DMS153 (cell line): ENCODE data around the gene PDIA5.
"Not testable (repeated sequence)": the region's sequence is repeated elsewhere in the genome, so short reads cannot be mapped to it uniquely, and the experiment has no call there.

Experiments used
- DNase-seq: peaks from one replicate; lab custom pipeline; 2025; lab: John Stamatoyannopoulos, UW

PDIA5 gene

GRCh38 chr3:123150449-123151215 is 83.8 kb downstream of the PDIA5 start:
- no peak for DNase-seq

- no peak for DNase-seq
Measured at GRCh38 chr3:123151251-123151705, 84.5 kb downstream of the PDIA5 start.

GRCh38 chr3:123151853-123152420 is 85.1 kb downstream of the PDIA5 start:
- not testable (repeated sequence) for DNase-seq

GRCh38 chr3:123152687-123153086 is 85.9 kb downstream of the PDIA5 start:
- no peak for DNase-seq

GRCh38 chr3:123153125-123154019 is 86.5 kb downstream of the PDIA5 start:
- DNase-seq = no peak

GRCh38 chr3:123154020-123154985 is 87.5 kb downstream of the PDIA5 start:
- DNase-seq = no peak

GRCh38 chr3:123155471-123156011 is 88.7 kb downstream of the PDIA5 start:
- DNase-seq = no peak

GRCh38 chr3:123156276-123156995 is 89.6 kb downstream of the PDIA5 start:
- no peak for DNase-seq

- DNase-seq = no peak
Measured at GRCh38 chr3:123157209-123157597, 90.4 kb downstream of the PDIA5 start.

GRCh38 chr3:123157598-123158287 is 90.9 kb downstream of the PDIA5 start:
- no peak for DNase-seq

GRCh38 chr3:123158330-123158729 is 91.5 kb downstream of the PDIA5 start:
- DNase-seq = no peak

- DNase-seq = no peak
Measured at GRCh38 chr3:123158899-123159390, 92.1 kb downstream of the PDIA5 start.

GRCh38 chr3:123159926-123160635 is 93.3 kb downstream of the PDIA5 start:
- no peak for DNase-seq

- no peak for DNase-seq
Measured at GRCh38 chr3:123161167-123161566, 94.3 kb downstream of the PDIA5 start.

- DNase-seq = no peak
Measured at GRCh38 chr3:123163141-123163540, 96.3 kb downstream of the PDIA5 start.

- DNase-seq = no peak
Measured at GRCh38 chr3:123165163-123165562, 98.3 kb downstream of the PDIA5 start.

- DNase-seq = no peak
Measured at GRCh38 chr3:123167686-123168085, 100.9 kb downstream of the PDIA5 start.

- no peak for DNase-seq
Measured at GRCh38 chr3:123168122-123168521, 101.3 kb downstream of the PDIA5 start.

- DNase-seq = no peak
Measured at GRCh38 chr3:123168605-123169004, 101.8 kb downstream of the PDIA5 start.
